CD4-positive, alpha-beta T cell treated with Interleukin-15 for 4 hours (primary cell): Measurements from ENCODE around the gene NRG2.

Experiments
- DNase-seq: peaks from one replicate; pipeline ENCODE4 v3.0.0-alpha.2; 2020; ENCODE audit warnings: low spot score

NRG2 gene

DNA sequence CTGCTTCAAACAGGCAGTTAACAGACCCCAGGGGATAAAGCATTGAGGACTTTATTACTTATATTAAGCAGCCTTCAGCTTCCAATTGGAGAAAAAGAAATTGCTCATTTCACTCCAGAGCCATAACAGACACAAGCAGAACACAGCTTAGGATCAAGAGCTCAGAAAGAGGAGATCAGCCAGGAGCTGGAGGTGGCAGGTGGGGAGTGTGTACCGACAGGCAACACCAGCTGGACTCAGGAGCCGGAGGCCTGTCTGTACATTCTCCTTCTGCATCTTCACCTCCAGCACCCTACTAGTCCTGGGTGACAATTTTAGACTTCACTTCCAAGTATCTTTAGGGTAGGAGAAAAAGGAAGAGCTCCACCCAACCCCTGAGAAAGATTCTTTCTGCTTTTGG is 35.8 kb downstream of the NRG2 start:
- DNase-seq = no peak

DNA sequence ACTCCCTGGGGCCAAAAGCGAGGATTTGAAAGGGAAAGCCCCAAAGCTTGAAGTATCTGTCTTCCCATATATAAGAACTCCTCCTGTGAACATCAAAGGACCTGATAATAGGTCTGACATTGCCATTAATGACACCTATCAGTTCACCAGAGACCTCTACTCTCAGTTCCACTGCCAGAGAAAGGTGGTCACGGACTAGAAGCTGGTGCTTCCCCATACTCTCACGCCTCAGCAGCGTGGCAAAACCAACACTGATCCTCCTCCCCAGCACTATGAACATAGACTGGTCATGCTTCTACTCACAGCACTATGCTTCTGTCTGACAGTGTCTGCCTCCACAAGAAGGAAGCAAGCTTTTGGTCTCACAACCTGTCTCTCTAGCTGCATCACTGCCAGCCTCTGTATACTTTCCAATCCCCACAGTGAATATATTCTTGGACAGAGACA is 37.9 kb downstream of the NRG2 start:
- no peak for DNase-seq

DNA sequence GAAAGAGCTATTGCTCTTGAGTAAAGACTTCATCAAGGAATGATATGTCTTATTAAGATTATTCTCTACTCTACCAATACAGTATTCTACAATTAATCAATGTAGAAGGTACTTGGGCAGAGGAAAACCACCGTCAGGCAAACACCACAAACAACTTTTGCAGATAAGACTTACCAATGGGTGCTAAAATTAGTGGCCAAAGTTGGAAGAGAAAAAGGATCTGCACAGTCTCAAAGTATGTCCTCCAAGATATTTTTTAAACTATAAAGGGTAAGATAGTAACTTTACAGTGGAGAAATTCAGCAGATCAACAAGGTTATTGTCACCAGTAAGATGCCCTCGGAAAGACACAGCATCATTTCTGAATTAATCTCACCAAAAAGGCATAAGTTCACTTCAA is 38.9 kb downstream of the NRG2 start:
- DNase-seq = no peak

DNA sequence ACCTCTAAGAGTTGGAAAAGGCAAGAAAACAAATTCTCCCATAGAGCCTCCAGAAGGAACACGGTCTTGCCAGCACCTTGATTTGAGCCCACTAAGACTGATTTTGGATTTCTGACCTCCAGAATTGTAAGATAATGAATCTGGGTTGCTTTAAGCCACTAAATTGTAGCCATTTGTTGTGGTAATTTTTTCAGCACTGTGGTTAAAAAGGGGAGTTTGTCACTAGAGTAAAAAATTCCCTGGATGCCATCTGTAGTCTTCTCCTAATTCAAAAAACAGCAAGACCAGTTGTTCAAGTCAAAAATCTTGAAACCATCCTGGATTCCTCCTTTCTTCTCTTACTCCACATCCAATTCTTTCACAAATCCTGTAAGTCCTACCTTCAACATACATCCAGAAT is 39.6 kb downstream of the NRG2 start:
- DNase-seq = no peak

DNA sequence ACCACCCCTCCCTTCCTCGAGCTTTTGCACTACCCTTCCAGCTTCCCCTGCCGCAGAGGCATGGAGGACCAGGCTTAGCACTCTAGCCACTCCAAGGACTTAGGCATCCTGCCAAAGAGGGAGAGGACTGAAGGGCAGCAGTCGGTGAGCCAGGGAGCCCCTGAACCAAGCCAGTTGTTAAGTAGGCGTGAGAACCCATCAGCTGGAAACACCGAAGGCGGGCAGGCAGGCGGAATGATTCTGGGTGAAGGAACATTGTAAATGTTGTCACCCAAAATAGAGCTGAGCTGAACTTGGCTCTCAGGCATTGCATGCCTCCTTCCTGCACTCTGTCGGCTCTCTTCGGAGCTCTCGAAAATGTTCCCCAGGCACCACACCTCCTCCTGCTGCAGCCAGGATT is 42.8 kb downstream of the NRG2 start:
- no peak for DNase-seq

DNA sequence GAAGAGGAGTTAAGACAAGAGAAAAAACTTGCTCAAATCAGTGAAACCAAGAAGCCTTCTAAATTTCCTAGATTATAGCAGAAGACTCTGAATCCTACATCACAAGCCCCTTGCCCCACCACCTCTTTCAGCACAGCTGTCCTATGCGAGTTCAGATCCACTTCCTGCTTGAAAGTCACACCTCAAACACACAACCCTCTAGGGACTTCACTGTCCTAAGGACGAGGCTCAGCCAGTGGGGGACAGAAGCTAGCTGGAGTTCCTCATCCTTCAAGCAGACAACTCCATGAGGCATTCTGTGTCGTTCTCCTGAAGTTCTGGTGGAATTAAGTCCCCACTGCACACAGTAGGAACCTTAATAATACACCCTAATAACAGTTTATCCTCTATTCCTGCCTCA is 44.3 kb downstream of the NRG2 start:
- DNase-seq = no peak

DNA sequence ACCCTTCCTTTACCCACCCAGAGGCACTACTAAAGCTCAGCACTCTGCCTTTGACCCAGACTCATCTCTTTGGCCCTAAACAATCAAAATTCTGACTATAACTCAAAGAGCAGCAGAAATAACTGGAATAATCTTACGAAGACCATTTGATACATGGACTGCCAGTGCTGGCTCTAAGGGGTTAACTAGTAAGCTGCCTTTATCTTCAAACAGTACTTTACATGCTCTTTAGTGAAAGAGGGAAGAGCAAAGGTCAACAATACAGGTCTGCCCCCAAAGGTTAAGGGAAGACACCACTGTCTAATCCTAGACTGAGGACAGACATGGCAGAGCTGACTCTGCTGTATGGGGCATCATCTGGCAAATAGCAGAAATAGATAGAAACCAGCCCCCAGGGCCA is 45.8 kb downstream of the NRG2 start:
- no peak for DNase-seq

DNA sequence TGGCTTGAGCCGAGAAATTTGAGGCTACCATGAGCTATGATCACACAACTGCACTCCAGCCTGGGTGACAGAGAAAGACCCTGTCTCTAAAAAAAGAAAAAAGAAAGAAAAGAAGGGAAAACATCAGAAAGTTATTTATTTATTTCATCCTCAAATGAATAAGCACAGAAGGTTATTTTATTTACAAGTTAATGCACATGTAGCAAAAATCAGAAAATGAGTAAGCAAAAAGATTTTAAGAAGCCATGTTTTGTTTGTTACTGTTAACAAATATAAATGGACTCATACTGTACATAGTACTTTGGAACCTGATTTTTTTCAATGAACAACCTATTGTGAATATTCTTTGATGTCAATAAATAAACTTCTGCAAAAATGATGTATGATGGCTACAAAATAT is 47.2 kb downstream of the NRG2 start:
- DNase-seq = no peak

DNA sequence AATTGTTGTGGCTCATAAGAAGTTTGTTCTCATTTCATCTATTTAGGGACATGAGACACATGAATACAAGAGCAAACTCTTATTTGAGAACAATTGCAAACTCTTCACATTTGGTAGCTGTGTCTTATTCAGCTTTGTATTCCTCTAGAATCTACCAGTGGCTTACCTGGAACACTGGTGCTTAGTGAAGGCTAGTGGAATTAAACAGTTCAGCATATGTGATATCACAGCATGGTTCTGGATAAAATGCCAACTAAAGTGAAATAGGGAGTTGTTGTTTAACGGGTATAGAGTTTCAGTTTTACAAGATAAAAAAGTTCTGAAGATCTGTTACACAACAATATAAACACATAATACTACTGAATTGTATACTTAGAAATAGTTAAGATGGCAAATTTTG is 48.9 kb downstream of the NRG2 start:
- no peak for DNase-seq

DNA sequence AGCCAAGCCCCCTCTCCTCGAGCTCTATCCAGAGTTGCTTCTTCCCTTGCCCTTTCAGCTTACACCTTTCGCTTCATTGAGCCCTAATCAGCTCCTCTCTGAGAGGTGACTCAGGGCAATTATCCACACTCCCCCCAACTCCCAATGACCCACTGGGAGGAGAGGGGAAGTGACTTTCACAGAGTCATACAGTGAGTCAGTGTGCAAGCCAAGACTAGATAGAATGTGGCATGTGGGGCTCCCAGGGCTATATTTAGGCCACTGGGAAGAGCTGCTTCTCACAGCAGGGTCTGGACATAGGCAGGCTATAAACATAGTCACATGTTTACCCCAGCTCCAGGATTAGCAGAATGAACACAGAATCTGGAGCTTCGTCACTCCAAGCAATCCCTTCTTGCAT is 57.4 kb downstream of the NRG2 start:
- DNase-seq = no peak

DNA sequence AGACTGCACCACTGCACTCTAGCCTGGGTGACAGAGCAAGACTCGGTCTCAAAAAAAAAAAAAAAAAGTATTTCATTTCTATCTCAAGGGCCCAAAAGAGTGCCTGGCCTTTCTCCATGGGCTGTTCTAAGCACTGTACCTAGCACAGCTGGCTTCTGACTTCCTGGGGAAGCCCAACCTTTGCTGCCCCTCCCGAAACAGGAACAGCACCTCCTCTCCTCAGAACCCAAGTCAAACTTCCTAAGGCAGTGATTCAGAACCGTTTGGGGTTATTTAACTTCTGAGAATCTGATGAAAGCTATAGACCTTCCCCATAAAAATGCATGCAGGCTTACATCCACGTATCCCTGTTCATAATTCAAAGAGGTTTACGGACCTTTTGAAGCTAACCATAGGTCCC is 57.8 kb downstream of the NRG2 start:
- no peak for DNase-seq

DNA sequence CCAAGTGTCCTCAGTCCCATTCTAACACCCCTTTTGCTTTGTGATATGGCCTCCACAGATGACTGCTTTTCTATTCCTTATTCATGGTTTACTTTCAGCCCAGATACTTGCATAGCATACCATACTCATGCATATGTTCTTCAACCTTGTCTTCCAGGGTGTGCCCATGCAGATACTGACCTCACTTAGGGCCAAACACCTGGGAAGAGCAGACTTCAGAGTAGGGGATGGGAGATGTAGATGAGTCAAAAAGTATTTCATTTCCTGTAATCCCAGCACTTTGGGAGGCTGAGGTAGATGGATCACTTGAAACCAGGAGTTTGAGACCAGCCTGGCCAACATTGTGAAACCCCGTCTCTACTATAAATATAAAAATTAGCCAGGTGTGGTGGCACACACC is 58.3 kb downstream of the NRG2 start:
- no peak for DNase-seq

DNA sequence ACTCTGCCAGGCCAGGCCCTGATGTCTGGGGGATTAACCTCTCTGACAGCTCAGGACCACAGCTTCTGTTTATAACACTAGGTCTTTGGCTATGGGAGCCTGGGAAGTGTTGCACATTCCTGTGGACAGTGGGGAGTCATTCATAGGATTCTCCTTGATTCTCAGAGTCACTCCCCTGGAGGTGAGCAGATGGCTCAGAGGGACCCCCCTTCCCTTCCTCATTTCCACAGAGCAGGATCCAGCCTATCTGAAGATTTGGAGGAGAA is 60.2 kb downstream of the NRG2 start:
- DNase-seq = no peak

DNA sequence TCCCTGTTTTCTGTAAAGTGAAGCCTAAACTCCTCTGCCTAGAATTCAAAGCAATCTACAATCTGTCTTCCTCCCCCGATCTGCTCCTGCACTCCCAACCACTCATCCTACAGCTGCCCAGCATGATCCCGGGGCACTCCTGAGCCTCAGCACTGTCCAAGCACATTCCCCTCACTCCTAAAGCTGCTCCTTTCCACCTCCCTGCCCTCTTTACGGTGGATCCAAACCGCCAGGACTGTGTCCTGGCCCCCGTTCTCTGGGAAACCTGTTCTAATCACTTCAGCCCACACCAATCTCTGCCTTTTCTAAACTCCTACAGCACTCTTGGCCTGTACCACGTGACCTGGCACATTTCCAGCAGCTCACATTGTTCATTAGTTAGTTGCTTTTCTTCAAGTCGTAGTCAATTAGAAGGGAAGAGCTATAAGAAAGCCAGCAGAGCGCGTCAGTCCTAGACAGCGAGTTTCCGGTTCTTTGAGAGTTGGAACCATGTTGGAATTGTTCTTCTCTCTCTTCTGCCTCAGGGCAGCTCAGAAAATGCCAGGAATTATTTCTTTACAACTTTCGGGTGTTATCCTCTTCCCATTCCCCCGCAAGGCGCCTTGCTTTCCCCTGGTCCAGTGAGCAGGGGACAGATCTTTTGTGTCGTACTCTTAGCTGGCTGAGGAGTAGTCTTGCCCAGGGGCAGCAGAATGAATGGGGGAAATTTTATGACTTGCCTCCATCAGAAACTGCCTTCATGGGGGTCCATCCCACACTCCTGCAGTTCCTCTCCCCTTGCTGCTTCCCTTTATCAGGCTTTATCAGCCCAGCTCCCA is 60.7 kb downstream of the NRG2 start:
- DNase-seq = no peak

DNA sequence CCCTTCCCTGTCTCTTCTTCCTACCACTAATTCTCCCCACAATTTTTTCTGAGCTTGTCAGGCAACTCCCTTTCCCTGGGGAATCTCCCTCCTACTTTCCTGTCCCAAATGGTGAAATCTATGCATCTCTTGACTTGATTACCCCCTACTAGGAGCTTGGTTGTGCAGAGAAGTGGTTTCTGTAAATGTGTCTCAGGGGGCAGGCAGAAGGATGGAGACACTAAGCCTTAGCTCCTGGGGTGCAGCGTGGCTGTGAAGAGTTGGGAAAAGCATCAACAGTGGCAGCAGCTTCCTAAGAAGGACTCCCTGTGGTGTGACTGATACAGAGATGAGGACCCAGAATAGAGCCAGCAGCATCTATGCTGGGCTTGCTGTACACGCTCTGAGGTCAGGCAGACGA is 62.3 kb downstream of the NRG2 start:
- DNase-seq = no peak

DNA sequence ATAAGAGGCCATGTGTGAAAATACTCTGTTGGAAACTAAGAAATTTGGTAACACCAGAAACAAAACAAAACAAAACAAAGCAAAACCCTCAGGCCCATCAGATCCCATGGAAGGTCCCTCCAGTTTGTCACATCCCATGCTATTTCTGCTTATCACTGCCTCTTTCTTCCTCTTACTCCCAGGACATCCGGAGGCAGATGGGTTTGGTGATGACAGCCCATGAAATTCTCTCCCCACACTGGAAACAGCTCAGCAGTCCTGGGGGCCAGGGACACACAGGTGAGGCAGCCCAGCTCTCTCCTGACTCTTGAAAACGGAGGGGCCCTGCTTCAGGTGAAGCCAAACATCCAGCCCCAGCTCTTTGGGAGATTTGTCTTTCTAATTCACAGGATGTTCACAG is 63.2 kb downstream of the NRG2 start:
- DNase-seq = no peak

DNA sequence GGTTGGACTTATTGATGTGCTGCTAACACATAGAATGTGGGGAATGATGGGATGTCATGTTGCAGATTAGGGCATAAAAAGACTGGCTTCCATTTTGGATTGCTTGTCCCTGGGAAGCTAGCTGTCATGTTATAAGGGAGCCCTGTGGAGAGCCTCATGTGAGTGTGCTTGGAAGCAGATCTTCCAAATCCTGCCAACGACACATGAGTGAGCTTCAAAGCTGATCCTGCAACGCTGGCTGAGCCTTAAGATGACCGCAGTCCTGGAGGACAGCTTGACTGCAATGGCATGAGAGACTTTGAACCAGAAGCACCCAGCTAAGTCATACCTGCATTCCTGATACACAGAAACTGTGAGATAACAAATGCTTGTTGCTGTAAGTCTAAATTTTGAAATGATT is 63.6 kb downstream of the NRG2 start:
- no peak for DNase-seq

DNA sequence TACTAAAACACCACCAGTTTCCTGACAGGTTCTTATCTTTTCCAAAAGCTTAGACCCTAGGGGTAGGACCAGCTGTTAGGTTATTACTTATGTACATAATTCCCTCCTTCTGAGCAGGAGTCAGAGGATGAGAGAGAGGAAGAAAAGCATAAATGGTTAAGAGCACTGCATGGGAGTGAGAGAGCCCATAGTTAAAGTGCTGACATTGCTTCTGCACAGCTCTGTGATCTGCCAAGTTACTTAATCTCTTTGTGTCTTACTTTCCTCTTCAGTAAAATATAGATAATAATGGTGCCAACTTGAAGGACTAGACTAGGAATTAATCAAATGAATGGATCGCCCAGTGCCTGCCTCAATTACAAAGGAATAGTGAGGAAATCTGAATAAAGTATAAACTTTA is 66.4 kb downstream of the NRG2 start:
- no peak for DNase-seq

DNA sequence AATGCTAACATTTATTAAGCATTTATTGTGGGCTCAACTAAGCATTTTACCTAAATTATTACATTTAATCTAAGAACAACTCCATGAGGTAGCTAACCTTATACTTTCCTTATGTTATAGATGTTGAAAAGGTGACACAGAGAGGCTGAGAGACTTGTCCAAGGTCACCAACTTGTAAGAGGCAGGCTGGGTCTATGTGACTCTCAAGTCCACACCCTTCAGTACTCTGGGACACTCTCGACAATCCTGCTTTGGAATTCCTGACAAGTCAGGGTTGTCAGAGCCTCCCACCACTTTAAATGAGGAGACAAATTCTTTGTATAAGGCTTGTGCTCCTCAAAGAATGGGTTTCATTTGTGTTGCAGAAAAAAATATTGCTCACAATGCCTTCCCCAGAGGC is 67.2 kb downstream of the NRG2 start:
- DNase-seq = no peak

DNA sequence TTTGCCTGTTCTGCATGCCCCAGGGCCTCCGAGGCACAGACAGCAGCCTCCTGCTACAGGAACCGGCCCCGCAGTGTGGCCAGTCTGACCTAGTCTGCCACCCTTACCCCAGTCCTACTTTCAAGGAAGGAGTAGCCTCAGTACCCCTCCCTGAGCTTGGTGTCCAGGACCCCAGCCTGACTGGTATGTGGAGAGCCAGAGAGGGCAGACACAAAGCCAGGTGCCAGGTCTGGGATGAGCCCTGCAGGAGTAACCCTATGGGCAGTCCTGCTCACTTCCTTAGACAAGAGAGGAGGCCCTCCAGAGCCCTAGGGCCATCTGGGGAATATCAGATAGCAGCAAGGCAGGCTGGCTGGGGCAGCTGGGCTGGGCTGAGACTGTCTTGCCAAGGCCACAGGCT is 67.8 kb downstream of the NRG2 start:
- DNase-seq = no peak

DNA sequence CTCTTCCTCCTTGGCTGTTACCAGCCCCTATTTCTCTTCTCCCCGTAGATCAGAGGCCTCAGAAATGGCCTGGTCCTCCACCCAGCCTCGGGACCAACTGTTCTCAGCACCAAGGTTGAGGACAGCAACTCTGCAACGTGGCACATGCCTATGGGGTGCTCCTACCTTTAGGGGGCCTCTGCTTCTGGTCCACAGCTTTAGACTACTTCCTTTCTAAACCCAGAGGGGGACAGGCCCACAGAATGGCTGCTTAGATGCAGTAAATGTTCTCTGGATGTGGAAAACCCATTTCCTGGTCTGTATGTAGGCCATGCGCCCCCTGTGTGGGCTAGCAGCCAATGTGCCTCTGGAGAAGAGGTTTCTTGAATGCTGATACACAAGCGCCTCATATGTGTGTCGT is 68.4 kb downstream of the NRG2 start:
- no peak for DNase-seq

DNA sequence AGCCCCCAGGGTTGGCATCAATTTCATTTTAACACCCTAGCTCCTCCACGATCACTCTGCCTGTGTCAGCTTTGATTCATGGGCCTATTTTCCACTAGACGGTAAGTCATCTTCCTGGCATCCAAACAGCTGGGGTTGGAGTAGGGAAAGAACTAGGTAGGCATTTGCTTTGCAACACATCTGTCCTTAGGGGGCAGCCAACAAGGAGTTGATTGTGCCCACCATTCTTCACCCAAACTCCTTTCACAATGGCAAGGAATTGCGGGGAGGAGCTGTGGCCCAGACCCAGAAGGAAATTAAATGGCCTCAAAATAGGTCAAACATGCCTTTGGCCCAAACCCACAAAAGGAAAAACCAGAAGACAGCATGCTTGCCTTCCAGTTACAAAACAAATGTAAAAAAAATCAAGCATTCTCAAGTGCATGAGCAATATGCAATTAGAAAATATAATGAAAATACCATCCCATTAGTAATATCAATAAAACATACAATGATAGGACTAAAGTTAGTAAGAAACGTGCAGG is 71.8 kb downstream of the NRG2 start:
- DNase-seq = no peak

DNA sequence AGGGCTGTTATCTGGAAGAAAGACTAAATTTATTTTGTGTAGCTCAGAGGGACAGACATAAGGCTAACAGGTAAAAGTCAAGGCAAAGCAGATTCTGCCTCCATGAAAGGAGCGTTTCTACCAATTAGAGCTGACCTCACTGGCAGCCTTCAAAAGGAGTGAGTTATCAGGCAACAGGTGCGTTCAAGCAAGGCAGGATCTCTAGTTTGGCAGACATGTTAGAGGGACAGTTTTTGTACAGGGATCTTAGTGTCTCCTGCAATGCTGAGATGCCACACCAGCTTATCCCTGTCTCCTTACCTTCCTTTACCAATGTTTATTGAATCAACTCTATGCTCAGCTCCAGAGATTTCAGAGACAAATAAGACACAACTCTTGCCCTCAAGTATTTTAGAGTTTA is 73.8 kb downstream of the NRG2 start:
- DNase-seq = no peak

DNA sequence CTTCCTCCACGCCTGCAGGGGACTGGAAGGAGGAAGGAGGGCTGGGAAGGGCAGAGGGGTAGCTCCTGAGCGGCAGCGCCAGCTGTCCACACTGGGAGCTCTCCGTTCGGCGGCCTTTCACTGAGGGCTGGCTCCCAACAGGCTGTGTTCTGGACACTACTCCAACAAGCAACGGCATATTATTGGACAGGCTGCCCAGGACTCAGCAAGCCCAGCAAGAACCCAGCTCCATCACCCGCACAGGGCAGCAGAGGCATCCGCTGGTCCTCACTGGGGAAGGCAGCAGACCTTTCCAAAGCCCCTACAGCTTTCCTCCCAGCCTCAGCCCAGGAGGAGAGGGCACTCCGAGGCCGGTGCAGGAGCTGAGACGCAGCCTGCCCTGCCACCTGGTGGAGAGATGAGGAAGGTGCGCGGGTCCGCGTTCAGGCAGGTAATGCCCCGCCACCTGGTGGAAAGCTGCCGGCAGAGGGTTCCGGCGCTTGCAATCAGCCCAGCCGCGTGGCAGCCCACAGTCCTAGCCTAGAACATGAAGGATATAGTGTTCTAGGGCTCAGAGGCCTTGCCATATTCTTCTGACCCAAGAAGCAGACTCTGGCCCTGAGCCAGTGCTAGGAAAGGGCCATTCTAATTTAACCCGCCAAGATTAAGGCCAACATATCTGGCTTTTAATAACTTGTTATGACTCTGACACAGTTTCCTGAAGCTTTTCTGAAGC is 74.4 kb downstream of the NRG2 start:
- peak; percentile 85 for DNase-seq
